Activated T-cell treated with anti-CD3 and anti-CD28 coated beads for 1 hour (primary cell): Measurements from ENCODE around the gene PPFIBP2.
"Not testable (repeated sequence)": the region's sequence is repeated elsewhere in the genome, so short reads cannot be mapped to it uniquely, and the experiment has no call there.

Source experiments
- DNase-seq: peaks from one replicate; pipeline ENCODE4 v3.0.0-alpha.2; 2020; ENCODE audit warnings: low read depth

Gene PPFIBP2

GRCh38 chr11:7499081-7499480 is 14.7 kb upstream of the PPFIBP2 start:
- no peak for DNase-seq

GRCh38 chr11:7500251-7500650 is 13.5 kb upstream of the PPFIBP2 start:
- DNase-seq: no peak

DNA sequence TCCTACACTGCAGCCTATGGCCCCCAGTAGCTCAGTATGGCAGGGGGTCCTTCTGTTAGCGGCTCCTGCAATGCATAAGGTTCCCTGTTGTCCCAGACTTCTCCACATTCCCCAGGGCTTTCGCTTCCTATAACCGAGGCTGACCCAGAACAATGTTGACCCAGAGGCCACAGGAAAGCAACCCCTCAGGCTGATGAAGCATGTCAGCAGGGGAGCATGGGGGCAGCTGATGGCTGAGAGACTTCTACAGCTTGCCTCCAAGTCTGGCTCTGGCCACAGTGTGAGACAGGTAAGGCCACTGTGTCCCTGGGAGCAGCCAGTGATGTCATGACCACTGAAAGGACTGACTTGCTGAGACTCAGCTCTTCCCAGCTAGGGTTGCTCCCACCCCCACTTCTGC is 12.5 kb upstream of the PPFIBP2 start:
- DNase-seq: no peak

DNA sequence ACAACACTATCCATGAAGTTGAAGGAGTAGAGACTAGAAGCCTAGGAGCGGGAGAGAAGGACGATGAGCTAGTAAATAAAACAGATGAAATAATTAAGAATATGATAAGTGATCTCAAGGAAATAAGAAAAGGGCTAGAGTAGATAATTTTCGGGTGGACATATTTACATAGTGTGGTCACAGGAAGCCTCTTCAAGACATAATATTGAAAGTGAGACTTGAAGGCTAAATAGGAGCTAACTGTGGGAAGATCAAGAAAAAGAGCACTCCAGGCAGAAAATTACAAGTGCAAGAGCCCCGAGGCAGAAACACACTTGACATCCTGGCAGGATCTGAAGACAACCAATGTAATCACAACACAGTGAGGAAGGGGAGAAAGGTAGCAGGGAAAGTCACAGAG is 11.9 kb upstream of the PPFIBP2 start:
- no peak for DNase-seq

- no peak for DNase-seq
Measured at GRCh38 chr11:7506243-7506642, 7.6 kb upstream of the PPFIBP2 start.

DNA sequence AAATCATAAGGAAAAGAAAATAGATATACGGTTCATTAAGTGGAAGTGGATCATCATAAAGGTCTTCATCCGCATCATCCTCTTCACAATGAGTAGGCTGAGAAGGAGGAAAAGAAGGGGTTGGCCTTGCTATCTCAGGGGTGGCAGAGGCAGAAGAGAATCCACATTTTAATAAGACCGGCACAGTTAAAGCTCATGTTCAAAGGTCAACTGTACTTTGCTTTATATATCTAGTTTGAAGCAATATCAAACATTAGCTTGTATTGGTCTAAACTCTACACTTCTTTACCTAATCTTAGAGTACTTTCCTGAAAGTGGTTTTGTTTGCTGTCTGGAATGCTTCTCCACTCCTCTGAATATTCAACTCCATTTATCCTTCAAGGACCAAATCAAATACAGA is 5.7 kb upstream of the PPFIBP2 start:
- no peak for DNase-seq

DNA sequence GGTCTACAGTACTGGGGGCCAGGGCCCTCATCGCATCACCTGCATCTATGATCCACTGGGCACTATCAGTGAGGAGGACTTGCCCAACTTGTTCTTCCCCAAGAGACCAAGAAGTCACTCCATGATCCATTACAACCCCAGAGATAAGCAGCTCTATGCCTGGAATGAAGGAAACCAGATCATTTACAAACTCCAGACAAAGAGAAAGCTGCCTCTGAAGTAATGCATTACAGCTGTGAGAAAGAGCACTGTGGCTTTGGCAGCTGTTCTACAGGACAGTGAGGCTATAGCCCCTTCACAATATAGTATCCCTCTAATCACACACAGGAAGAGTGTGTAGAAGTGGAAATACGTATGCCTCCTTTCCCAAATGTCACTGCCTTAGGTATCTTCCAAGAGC is 3.8 kb upstream of the PPFIBP2 start:
- DNase-seq: no peak

DNA sequence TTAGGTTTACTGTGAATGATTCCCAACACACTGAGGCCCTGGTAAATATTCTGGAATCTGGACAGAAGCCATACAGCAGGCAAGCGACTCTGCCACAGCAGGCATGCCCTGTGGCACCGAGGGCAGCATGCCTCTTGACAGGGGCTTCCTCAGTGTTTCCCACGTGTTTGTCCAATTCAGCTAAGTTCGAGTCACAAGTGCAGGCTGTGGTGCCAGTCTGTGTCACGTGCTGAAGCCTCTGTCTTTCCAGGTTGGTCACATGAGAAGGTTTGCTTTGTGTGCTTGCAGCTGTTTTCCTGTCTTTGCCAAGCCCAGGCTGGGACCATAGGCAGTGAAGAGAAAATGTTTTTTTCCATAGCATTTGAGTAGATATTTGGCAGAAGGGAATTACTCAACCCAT is 2.4 kb upstream of the PPFIBP2 start:
- DNase-seq: no peak

DNA sequence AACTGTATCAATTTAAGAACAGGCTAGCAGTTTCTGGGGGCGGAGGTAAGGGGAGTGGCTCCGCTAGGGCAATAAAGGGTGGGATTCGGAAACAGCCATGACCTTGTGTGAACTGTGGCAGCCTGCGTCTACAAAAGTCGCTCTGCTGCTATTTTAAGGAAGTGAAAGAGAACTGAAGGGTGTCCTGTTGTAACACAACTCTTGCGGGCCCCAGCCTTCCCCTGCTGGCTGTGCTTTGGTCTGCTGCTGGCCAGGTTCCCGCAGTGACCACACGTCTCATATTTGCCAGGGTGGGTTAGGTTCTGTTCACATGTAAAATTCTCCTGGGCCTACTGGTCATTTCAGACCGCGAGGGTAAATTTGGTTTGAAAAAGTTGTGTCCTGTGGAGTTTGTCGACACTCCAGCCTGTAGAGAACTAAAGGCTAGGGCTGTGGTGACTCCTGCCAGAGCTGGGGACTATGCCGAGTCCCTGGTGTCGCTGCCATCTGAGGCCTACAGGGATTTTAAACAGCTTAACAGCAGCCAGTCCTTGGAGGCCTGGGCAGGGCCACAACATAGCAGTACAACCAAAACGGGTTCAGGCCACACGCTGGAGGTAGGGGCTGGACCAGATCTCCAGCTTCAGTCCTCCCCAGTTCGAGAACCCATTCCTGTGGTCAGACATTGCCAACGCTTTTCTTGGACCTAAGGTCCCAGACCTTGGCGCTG is 1.1 kb upstream of the PPFIBP2 start:
- DNase-seq: no peak

DNA sequence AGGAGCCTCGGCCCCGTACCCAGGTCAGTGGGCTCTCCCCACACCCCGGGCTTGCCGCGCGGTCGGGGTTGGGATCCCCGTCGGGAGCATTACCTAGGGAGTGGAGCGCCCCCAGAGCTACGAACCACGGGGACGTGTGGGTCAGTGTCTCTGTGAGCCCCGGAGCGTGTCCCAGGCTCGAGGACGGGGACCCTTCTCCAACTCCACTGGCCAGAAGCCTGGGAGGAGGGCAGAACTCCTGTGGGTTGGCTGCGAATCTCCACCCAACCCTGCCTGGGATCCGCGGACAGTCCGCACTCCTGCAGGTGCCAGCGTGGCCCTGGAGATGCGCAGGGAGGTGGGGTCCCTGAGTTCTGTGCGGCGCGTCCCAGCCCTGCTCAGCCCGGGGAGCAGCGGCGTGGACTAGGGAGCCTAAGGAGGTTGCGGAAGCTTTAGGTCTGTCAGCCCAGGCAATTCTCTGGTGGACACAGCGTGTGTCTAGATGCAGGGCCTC is 346 bp downstream of the PPFIBP2 start:
- DNase-seq: no peak

DNA sequence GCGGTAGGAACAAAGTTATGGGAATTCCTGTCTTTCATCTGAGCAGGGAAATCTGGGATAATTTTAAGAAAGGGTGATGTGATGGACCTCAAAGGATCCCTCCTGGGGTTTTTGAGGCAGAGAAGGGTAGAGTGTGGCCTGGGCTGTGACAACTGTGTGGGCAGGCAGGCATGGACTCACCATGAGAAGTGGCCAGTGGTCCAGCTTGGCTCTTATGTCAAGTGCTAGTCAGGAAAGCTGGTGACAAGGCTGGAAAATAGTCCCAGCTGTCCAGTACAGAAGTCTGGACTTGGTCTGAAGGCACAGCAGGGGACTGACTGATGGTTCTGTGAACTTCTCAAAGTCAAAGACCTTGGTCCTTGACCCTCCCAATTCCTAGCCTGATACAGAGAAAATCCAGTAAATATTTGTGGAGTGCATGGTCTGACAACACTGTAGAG is 1.7 kb downstream of the PPFIBP2 start:
- DNase-seq: no peak

DNA sequence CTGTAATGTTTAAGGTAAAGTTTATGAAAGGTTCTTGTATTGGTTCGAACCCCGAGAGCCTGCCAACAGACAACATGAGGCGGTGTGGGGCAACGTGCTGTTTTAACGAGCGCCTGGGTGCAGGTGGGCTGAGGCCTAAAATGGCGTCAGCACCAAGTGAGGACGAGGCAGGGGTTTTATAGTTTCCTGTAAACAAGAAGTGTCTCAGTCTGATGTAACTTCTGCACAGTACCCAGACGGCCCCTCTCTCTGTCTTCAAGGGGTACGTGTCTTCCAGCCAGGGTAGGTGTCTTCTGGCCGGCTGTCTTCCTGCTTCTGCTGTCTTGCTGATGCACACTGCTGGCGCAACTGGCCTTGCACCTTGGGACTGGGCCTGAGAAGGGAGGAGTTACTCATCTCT is 2.7 kb downstream of the PPFIBP2 start:
- no peak for DNase-seq

DNA sequence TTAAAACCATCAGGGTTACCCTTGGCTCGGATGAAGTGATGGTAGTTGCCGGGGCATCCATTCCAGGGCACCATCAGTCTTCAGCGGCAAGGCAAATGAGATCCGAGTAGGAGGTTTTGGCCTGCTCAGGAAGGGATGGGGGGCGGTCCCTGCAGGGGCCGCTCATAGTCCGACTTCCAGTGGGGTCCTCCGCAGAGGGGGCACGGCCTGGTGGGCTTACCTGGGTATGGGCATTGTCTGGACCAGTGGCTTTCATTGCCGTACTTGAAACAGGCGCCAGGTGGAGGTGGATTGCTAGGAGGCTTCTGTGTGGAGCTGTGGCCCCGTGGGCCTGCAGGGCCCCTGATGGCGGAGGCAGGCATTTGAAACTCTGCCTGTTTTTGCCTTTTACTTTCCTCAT is 3.9 kb downstream of the PPFIBP2 start:
- not testable (repeated sequence) for DNase-seq

GRCh38 chr11:7518811-7519562 is 5.2 kb downstream of the PPFIBP2 start:
- no peak for DNase-seq

DNA sequence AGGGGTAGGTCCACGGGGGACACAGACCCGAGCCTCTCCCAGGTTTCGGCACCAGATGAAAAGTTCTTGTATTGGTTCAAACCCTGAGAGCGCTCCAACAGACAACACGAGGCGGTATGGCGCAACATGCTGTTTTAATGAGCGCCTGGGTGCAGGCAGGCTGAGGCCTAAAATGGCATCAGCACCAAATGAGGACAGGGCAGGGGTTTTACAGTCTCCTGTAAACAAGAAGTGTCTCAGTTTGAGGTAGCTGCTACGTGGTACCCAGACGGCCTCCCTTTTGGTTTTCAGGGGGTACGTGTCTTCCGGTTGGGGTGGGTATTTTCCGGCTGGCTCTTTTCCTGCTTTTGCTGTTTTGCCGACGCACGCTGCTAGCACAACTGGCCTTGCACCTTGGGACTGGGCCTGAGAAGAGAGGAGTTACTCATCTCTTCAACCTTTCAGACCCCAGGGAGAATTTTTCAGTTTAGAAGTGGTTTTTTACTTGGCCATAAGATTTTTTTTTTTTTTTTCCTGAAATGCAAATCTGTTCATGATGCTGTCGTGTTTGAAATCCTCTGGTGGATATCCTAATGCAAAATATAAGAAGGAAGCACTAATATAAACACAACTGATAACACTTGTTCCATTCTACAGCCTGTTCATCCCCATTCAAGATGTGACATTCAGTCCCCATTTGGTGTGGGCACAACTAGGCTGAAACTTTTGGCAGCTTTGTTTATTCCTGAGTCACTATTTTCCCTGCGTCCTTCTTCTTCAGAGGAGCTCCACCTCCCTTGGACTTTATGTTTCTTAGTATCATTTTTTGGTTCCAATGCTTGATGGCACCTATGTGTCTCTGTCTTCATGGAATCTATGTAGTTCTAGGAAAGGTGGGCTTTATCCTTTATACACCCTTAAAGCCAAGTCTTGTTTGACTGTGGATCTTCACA is 6.5 kb downstream of the PPFIBP2 start:
- DNase-seq: no peak

- DNase-seq: no peak
Measured at GRCh38 chr11:7520981-7521487, 7.2 kb downstream of the PPFIBP2 start.

GRCh38 chr11:7522121-7522520 is 8.3 kb downstream of the PPFIBP2 start:
- DNase-seq: no peak

GRCh38 chr11:7522546-7522945 is 8.7 kb downstream of the PPFIBP2 start:
- DNase-seq: no peak

- no peak for DNase-seq
Measured at GRCh38 chr11:7523416-7524210, 9.8 kb downstream of the PPFIBP2 start.

- no peak for DNase-seq
Measured at GRCh38 chr11:7524462-7525235, 10.8 kb downstream of the PPFIBP2 start.

DNA sequence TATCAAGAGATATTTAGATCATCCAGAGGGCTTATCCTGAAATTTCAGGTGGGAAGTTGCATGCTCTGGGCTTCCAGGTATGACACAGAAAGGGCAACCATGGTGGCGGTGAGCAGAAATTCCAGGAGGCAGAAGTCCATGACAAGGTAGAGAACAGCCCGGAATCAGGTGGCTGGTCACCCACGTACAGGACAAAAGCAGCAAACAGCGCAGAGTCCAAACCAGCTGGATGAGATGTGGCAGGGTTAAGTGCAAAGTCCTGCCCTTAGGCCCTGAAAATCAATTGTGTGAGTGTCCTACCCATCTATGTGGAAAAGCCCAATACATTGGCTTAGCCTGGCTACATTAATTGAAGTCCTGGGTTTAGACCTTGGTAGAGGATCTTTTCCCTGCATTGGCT is 11.6 kb downstream of the PPFIBP2 start:
- no peak for DNase-seq
